Neuronal stem cell (in vitro differentiated cells): ENCODE results near the gene SLC5A3.

Experiments used
- DNase-seq: peaks from one replicate; pipeline ENCODE4 v3.0.0-alpha.2; 2013; ENCODE audit warnings: low spot score
- H2AFZ ChIP-seq: one replicate; pipeline ENCODE4 v1.6.1; 2013; ENCODE audit warnings: mild to moderate bottlenecking, low read length, inconsistent platforms
- H2AK5ac ChIP-seq: 2 replicates; pipeline ENCODE4 v1.6.1; 2013; ENCODE audit warnings: low read depth, mild to moderate bottlenecking, inconsistent platforms, low read length, moderate library complexity, mixed read lengths
- H2BK120ac ChIP-seq: 2 replicates; pipeline ENCODE4 v1.6.1; 2013; ENCODE audit warnings: low read depth, mild to moderate bottlenecking, inconsistent platforms, low read length, moderate library complexity, mixed read lengths
- H2BK12ac ChIP-seq: one replicate; pipeline ENCODE4 v1.6.1; 2013; ENCODE audit warnings: low read length, inconsistent platforms
- H2BK15ac ChIP-seq: 2 replicates; pipeline ENCODE4 v1.6.1; 2013; ENCODE audit warnings: mild to moderate bottlenecking, low read length, inconsistent platforms, mixed read lengths
- H2BK5ac ChIP-seq: one replicate; pipeline ENCODE4 v1.6.1; 2013; ENCODE audit warnings: inconsistent platforms, mild to moderate bottlenecking, low read length, moderate library complexity
- H3K14ac ChIP-seq: one replicate; pipeline ENCODE4 v1.6.1; 2013; ENCODE audit warnings: low read length, inconsistent platforms
- H3K18ac ChIP-seq: 2 replicates; pipeline ENCODE4 v1.6.1; 2013; ENCODE audit warnings: low read length, inconsistent platforms
- H3K23ac ChIP-seq: 2 replicates; pipeline ENCODE4 v1.6.1; 2013; ENCODE audit warnings: low read depth, mild to moderate bottlenecking, mixed read lengths, low read length, inconsistent platforms; ENCODE audit not compliant: poor library complexity
- H3K27ac ChIP-seq: replicated peaks from 3 replicates; pipeline ENCODE4 v1.5.1; 2013; ENCODE audit warnings: low read length, inconsistent platforms
- H3K27me3 ChIP-seq, 3 experiments: 2 replicates each; pipeline ENCODE4 v1.6.1; 2013; ENCODE audit warnings: low read length in 3 of 3, mild to moderate bottlenecking in 2 of 3, inconsistent platforms in 1 of 3, low read depth in 1 of 3, mixed read lengths in 1 of 3, moderate library complexity in 1 of 3; ENCODE audit not compliant: control insufficient read depth in 3 of 3, insufficient read depth in 3 of 3
- H3K36me3 ChIP-seq, 2 donors: replicated peaks in 1 of 2; 2 replicates each; pipeline ENCODE4 v1.6.1; 2013; ENCODE audit warnings: low read length in 2 of 2; ENCODE audit not compliant: control insufficient read depth in 2 of 2, insufficient read depth in 2 of 2
- H3K4ac ChIP-seq: 2 replicates; pipeline ENCODE4 v1.6.1; 2013; ENCODE audit warnings: inconsistent platforms, mild to moderate bottlenecking, low read length, moderate library complexity
- H3K4me1 ChIP-seq, 2 donors: 1 replicate in 1 of 2; 2 replicates in 1 of 2; pipeline ENCODE4 v1.6.1; 2013; ENCODE audit warnings: low read length in 2 of 2, low read depth in 1 of 2; ENCODE audit not compliant: control insufficient read depth in 2 of 2, insufficient read depth in 1 of 2
- H3K4me2 ChIP-seq: one replicate; pipeline ENCODE4 v1.6.1; 2013; ENCODE audit warnings: mild to moderate bottlenecking, low read length, inconsistent platforms; ENCODE audit not compliant: insufficient read depth, poor library complexity, severe bottlenecking
- H3K4me3 ChIP-seq, 2 donors: 2 replicates each; pipeline ENCODE4 v1.5.1; 2013; ENCODE audit warnings: low read length in 2 of 2, mild to moderate bottlenecking in 2 of 2, inconsistent platforms in 1 of 2, moderate library complexity in 1 of 2
- H3K79me1 ChIP-seq: one replicate; pipeline ENCODE4 v1.6.1; 2013; ENCODE audit warnings: low read depth, mild to moderate bottlenecking, inconsistent platforms, low read length, moderate library complexity
- H3K9ac ChIP-seq: one replicate; pipeline ENCODE4 v1.6.1; 2013; ENCODE audit warnings: mild to moderate bottlenecking, low read depth, low read length, inconsistent platforms; ENCODE audit not compliant: poor library complexity
- H3K9me3 ChIP-seq, 2 donors: replicated peaks in 1 of 2; 2 replicates each; pipeline versions ENCODE3 to v1.6.1; 2013; ENCODE audit warnings: low read length in 2 of 2, mild to moderate bottlenecking in 2 of 2, inconsistent platforms in 1 of 2, low read depth in 1 of 2, mixed read lengths in 1 of 2, moderate library complexity in 1 of 2; ENCODE audit not compliant: control insufficient read depth in 2 of 2, insufficient read depth in 1 of 2
- H4K8ac ChIP-seq: one replicate; pipeline ENCODE4 v1.6.1; 2013; ENCODE audit warnings: low read depth, mild to moderate bottlenecking, inconsistent platforms, low read length, moderate library complexity
- H4K91ac ChIP-seq: one replicate; pipeline ENCODE4 v1.6.1; 2013; ENCODE audit warnings: low read length, low read depth, mild to moderate bottlenecking, inconsistent platforms; ENCODE audit not compliant: poor library complexity
- WGBS, 2 donors: extraction: QIAGEN DNeasy Blood & Tissue Kit; methylation state at CpG; one replicate each; pipeline ENCODE4 v1.1.7; 2013; ENCODE audit warnings: missing lambda C conversion rate in 2 of 2, mixed read lengths in 1 of 2; ENCODE audit not compliant: insufficient read length in 2 of 2, insufficient replicate concordance in 1 of 2; ENCODE audit errors: extremely low coverage in 2 of 2; 5-methylcytosine and 5-hydroxymethylcytosine counted together

SLC5A3 gene

GRCh38 chr21:34105947-34106541 is 32.7 kb downstream of the SLC5A3 start:
- H3K4me3 ChIP-seq, result no peak overlapping the region
- H2AFZ ChIP-seq, result no peak overlapping the region
- no peak overlapping the region for H2BK120ac ChIP-seq
- no peak overlapping the region for H2AK5ac ChIP-seq
- H3K14ac ChIP-seq, result no peak overlapping the region
- H3K36me3 ChIP-seq, result peaks cover 0 to 27% of the 10 kb centered on the region in 2 donors
- no peak overlapping the region for H4K8ac ChIP-seq
- H3K23ac ChIP-seq, result no peak overlapping the region
- H2BK5ac ChIP-seq, result no peak overlapping the region
- no peaks in the 10 kb centered on the region for H3K27me3 ChIP-seq
- H3K9me3 ChIP-seq, result no peaks in the 10 kb centered on the region
- no peak overlapping the region for H3K18ac ChIP-seq
- no peak overlapping the region for H3K9ac ChIP-seq
- H3K27ac ChIP-seq, result no peak overlapping the region
- H4K91ac ChIP-seq, result no peak overlapping the region
- H3K4me1 ChIP-seq, result peaks cover 4 to 5% of the 10 kb centered on the region in 2 donors
- H2BK15ac ChIP-seq, result no peak overlapping the region
- no peak overlapping the region for H2BK12ac ChIP-seq
- no peak for DNase-seq
- H3K4ac ChIP-seq, result no peak overlapping the region
- no peak overlapping the region for H3K4me2 ChIP-seq
- H3K79me1 ChIP-seq, result no peaks in the 10 kb centered on the region

GRCh38 chr21:34107606-34108005 is 34.2 kb downstream of the SLC5A3 start:
- H4K91ac ChIP-seq, result no peak overlapping the region
- H3K27ac ChIP-seq, result no peak overlapping the region
- no peaks in the 10 kb centered on the region for H3K79me1 ChIP-seq
- H3K14ac ChIP-seq, result no peak overlapping the region
- H3K9ac ChIP-seq, result no peak overlapping the region
- no peak overlapping the region for H3K4me2 ChIP-seq
- no peak overlapping the region for H3K4me3 ChIP-seq
- DNase-seq, result no peak
- H3K9me3 ChIP-seq, result no peaks in the 10 kb centered on the region
- H3K18ac ChIP-seq, result no peak overlapping the region
- no peak overlapping the region for H2BK12ac ChIP-seq
- peaks cover 0 to 22% of the 10 kb centered on the region in 2 donors for H3K36me3 ChIP-seq
- peaks cover 0 to 1% of the 10 kb centered on the region in 2 donors for H3K4me1 ChIP-seq
- H3K27me3 ChIP-seq, result no peaks in the 10 kb centered on the region
- H2BK15ac ChIP-seq, result no peak overlapping the region
- no peak overlapping the region for H3K4ac ChIP-seq
- no peak overlapping the region for H2BK120ac ChIP-seq
- no CpG with 5 or more reads among the region's 1 CpG for WGBS, 2 donors
- no peak overlapping the region for H2BK5ac ChIP-seq
- H2AK5ac ChIP-seq, result no peak overlapping the region
- H4K8ac ChIP-seq, result no peak overlapping the region
- H3K23ac ChIP-seq, result no peak overlapping the region
- no peak overlapping the region for H2AFZ ChIP-seq

GRCh38 chr21:34109075-34109474 is 35.7 kb downstream of the SLC5A3 start:
- Histone ChIP-seq H3K27ac (no peak overlapping the region), H3K36me3 (peaks cover 0 to 11% of the 10 kb centered on the region in 2 donors), H3K79me1 (no peaks in the 10 kb centered on the region), H4K91ac (no peak overlapping the region), H3K18ac (no peak overlapping the region), H2BK15ac (no peak overlapping the region), H3K9ac (no peak overlapping the region), H3K23ac (no peak overlapping the region), H3K14ac (no peak overlapping the region), H2BK120ac (no peak overlapping the region), H3K9me3 (no peaks in the 10 kb centered on the region), H3K4ac (no peak overlapping the region), H3K27me3 (no peaks in the 10 kb centered on the region), H3K4me1 (peaks cover 7 to 10% of the 10 kb centered on the region in 2 donors), H2BK12ac (no peak overlapping the region), H2AK5ac (no peak overlapping the region), H3K4me2 (no peak overlapping the region), H3K4me3 (no peak overlapping the region), H2AFZ (no peak overlapping the region), H2BK5ac (no peak overlapping the region), H4K8ac (no peak overlapping the region)
- DNase-seq, result no peak
- WGBS, 2 donors, result no CpG with 5 or more reads among the region's 7 CpGs

GRCh38 chr21:34110594-34111202 is 37.3 kb downstream of the SLC5A3 start:
- no peak overlapping the region for H4K8ac ChIP-seq
- no peak overlapping the region for H2BK5ac ChIP-seq
- no peak overlapping the region for H3K4me2 ChIP-seq
- no peak overlapping the region for H2BK120ac ChIP-seq
- no CpG with 5 or more reads among the region's 8 CpGs for WGBS, 2 donors
- peaks cover 2 to 4% of the 10 kb centered on the region in 2 donors for H3K9me3 ChIP-seq
- peaks cover 0 to 3% of the 10 kb centered on the region in 2 donors for H3K36me3 ChIP-seq
- H3K4me1 ChIP-seq, result peaks cover 7 to 14% of the 10 kb centered on the region in 2 donors
- no peak overlapping the region for H3K4me3 ChIP-seq
- no peak overlapping the region for H3K9ac ChIP-seq
- no peak overlapping the region for H2BK15ac ChIP-seq
- no peak for DNase-seq
- no peak overlapping the region for H3K4ac ChIP-seq
- H3K14ac ChIP-seq, result no peak overlapping the region
- H3K27me3 ChIP-seq, result no peaks in the 10 kb centered on the region
- no peak overlapping the region for H2AK5ac ChIP-seq
- H3K79me1 ChIP-seq, result peaks cover 2% of the 10 kb centered on the region
- no peak overlapping the region for H3K18ac ChIP-seq
- H3K23ac ChIP-seq, result no peak overlapping the region
- no peak overlapping the region for H2AFZ ChIP-seq
- no peak overlapping the region for H4K91ac ChIP-seq
- no peak overlapping the region for H3K27ac ChIP-seq
- H2BK12ac ChIP-seq, result no peak overlapping the region
